ENCODE results near the gene HES5. TPM values are rescaled to one million over a fixed set of nuclear protein-coding genes. Genes with fewer than 3 reads are reported as not detected.

Gene HES5
- total and polyA plus RNA-seq, 2 experiments from 2014 or later: 0.16 to 0.21 TPM

DNA sequence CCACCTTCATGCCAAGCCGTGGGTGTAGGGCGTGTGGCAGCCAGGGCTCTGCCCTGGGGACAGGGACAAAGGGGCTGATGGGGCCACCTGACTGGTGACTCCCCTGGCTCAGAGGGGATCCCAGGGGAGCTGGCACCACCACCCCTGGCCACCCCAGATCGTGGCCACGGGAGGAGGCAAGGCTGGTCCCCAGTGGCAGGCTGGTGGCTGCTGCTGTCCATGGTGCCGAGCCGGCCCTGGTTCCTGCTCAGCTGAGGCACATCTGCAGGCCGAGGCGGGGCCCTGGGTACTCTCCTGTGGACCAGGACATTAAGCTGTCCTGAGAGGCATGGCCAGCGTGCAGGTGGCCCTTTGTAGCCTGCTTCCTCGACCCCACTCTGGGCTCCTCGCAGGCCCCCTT is 47.5 kb downstream of the HES5 start:
- no peaks in the 10 kb centered on the region for H3K27me3 ChIP-seq (ENCODE audit: insufficient read depth)
- Mint-ChIP-seq H3K27me3 (ENCODE audit: insufficient read depth, low read depth, poor library complexity) (peaks cover 2% of the 10 kb centered on the region), H3K4me3 (no peak overlapping the region), H3K36me3 (ENCODE audit: low read depth) (no peaks in the 10 kb centered on the region), H3K4me1 (no peaks in the 10 kb centered on the region), H3K27ac (no peak overlapping the region), H3K9me3 (no peaks in the 10 kb centered on the region)
- no peaks in the 10 kb centered on the region for H3K4me1 ChIP-seq (ENCODE audit: insufficient read depth)
- H3K9me2 ChIP-seq (ENCODE audit: insufficient read depth): no peaks in the 10 kb centered on the region
- DNase-seq (ENCODE audit: low spot score): no peak
- H4K20me1 ChIP-seq (replicated peaks; ENCODE audit: insufficient read depth): no peaks in the 10 kb centered on the region
- H2AFZ ChIP-seq: no peak overlapping the region
- no peaks in the 10 kb centered on the region for H3K79me2 ChIP-seq (replicated peaks; ENCODE audit: insufficient read depth)
- H3K36me3 ChIP-seq (ENCODE audit: insufficient read depth): no peaks in the 10 kb centered on the region
- ATAC-seq: peak; percentile 33
- no peak overlapping the region for H3K27ac ChIP-seq (ENCODE audit: low read depth)
- no peaks in the 10 kb centered on the region for H3F3A ChIP-seq (replicated peaks; ENCODE audit: low read depth)
- no peak overlapping the region for H3K4me3 ChIP-seq
- TF ChIP-seq, protein P1, sequence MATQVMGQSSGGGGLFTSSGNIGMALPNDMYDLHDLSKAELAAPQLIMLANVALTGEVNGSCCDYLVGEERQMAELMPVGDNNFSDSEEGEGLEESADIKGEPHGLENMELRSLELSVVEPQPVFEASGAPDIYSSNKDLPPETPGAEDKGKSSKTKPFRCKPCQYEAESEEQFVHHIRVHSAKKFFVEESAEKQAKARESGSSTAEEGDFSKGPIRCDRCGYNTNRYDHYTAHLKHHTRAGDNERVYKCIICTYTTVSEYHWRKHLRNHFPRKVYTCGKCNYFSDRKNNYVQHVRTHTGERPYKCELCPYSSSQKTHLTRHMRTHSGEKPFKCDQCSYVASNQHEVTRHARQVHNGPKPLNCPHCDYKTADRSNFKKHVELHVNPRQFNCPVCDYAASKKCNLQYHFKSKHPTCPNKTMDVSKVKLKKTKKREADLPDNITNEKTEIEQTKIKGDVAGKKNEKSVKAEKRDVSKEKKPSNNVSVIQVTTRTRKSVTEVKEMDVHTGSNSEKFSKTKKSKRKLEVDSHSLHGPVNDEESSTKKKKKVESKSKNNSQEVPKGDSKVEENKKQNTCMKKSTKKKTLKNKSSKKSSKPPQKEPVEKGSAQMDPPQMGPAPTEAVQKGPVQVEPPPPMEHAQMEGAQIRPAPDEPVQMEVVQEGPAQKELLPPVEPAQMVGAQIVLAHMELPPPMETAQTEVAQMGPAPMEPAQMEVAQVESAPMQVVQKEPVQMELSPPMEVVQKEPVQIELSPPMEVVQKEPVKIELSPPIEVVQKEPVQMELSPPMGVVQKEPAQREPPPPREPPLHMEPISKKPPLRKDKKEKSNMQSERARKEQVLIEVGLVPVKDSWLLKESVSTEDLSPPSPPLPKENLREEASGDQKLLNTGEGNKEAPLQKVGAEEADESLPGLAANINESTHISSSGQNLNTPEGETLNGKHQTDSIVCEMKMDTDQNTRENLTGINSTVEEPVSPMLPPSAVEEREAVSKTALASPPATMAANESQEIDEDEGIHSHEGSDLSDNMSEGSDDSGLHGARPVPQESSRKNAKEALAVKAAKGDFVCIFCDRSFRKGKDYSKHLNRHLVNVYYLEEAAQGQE (IDR thresholded peaks at IDR 0.05; ENCODE audit: unreplicated experiment): peak; percentile 73
- no peak for TF ChIP-seq ZNF114 (CRISPR knock-in tag; IDR thresholded peaks at IDR 0.05)
- H3K4me2 ChIP-seq: no peak overlapping the region

DNA sequence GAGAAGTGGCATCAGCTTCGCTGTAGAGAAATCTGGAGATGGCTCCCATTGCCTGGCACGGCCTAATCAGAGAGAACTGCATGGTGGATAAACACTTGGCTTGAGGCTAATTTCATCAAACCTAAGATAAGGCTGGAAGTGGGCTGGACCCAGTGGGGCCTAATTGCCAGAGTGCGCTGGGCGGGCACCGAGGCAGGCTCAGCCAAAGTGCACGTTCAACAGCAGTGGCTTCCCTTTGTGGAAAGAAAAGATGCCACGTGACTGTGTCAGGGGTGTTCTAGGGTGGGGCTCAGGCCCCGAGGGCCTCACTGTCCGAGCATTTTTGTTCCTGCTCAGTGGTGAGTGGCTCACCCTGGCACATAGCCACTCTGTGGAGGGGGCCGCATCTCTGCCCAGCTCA is 48.2 kb downstream of the HES5 start:
- H3K9me2 ChIP-seq (ENCODE audit: insufficient read depth): no peaks in the 10 kb centered on the region
- H3K4me1 Mint-ChIP-seq: no peaks in the 10 kb centered on the region
- no peaks in the 10 kb centered on the region for H3K36me3 ChIP-seq (ENCODE audit: insufficient read depth)
- no peaks in the 10 kb centered on the region for H3K9me3 Mint-ChIP-seq
- TF ChIP-seq ZNF114 (CRISPR knock-in tag; IDR thresholded peaks at IDR 0.05): no peak
- TF ChIP-seq, protein P2, sequence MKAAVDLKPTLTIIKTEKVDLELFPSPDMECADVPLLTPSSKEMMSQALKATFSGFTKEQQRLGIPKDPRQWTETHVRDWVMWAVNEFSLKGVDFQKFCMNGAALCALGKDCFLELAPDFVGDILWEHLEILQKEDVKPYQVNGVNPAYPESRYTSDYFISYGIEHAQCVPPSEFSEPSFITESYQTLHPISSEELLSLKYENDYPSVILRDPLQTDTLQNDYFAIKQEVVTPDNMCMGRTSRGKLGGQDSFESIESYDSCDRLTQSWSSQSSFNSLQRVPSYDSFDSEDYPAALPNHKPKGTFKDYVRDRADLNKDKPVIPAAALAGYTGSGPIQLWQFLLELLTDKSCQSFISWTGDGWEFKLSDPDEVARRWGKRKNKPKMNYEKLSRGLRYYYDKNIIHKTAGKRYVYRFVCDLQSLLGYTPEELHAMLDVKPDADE (IDR thresholded peaks at IDR 0.05): no peak
- TF ChIP-seq, protein P3, sequence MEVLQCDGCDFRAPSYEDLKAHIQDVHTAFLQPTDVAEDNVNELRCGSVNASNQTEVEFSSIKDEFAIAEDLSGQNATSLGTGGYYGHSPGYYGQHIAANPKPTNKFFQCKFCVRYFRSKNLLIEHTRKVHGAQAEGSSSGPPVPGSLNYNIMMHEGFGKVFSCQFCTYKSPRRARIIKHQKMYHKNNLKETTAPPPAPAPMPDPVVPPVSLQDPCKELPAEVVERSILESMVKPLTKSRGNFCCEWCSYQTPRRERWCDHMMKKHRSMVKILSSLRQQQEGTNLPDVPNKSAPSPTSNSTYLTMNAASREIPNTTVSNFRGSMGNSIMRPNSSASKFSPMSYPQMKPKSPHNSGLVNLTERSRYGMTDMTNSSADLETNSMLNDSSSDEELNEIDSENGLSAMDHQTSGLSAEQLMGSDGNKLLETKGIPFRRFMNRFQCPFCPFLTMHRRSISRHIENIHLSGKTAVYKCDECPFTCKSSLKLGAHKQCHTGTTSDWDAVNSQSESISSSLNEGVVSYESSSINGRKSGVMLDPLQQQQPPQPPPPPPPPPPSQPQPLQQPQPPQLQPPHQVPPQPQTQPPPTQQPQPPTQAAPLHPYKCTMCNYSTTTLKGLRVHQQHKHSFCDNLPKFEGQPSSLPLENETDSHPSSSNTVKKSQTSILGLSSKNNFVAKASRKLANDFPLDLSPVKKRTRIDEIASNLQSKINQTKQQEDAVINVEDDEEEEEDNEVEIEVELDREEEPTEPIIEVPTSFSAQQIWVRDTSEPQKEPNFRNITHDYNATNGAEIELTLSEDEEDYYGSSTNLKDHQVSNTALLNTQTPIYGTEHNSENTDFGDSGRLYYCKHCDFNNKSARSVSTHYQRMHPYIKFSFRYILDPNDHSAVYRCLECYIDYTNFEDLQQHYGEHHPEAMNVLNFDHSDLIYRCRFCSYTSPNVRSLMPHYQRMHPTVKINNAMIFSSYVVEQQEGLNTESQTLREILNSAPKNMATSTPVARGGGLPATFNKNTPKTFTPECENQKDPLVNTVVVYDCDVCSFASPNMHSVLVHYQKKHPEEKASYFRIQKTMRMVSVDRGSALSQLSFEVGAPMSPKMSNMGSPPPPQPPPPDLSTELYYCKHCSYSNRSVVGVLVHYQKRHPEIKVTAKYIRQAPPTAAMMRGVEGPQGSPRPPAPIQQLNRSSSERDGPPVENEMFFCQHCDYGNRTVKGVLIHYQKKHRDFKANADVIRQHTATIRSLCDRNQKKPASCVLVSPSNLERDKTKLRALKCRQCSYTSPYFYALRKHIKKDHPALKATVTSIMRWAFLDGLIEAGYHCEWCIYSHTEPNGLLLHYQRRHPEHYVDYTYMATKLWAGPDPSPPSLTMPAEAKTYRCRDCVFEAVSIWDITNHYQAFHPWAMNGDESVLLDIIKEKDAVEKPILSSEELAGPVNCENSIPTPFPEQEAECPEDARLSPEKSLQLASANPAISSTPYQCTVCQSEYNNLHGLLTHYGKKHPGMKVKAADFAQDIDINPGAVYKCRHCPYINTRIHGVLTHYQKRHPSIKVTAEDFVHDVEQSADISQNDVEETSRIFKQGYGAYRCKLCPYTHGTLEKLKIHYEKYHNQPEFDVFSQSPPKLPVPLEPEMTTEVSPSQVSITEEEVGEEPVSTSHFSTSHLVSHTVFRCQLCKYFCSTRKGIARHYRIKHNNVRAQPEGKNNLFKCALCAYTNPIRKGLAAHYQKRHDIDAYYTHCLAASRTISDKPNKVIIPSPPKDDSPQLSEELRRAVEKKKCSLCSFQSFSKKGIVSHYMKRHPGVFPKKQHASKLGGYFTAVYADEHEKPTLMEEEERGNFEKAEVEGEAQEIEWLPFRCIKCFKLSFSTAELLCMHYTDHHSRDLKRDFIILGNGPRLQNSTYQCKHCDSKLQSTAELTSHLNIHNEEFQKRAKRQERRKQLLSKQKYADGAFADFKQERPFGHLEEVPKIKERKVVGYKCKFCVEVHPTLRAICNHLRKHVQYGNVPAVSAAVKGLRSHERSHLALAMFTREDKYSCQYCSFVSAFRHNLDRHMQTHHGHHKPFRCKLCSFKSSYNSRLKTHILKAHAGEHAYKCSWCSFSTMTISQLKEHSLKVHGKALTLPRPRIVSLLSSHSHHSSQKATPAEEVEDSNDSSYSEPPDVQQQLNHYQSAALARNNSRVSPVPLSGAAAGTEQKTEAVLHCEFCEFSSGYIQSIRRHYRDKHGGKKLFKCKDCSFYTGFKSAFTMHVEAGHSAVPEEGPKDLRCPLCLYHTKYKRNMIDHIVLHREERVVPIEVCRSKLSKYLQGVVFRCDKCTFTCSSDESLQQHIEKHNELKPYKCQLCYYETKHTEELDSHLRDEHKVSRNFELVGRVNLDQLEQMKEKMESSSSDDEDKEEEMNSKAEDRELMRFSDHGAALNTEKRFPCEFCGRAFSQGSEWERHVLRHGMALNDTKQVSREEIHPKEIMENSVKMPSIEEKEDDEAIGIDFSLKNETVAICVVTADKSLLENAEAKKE (CRISPR knock-in tag; IDR thresholded peaks at IDR 0.05): no peak
- ATAC-seq (no peak), DNase-seq (ENCODE audit: low spot score) (no peak)
- H3K79me2 ChIP-seq (replicated peaks; ENCODE audit: insufficient read depth): no peaks in the 10 kb centered on the region
- no peak overlapping the region for H3K27ac ChIP-seq (ENCODE audit: low read depth)
- H3K4me1 ChIP-seq (ENCODE audit: insufficient read depth): no peaks in the 10 kb centered on the region
- no peaks in the 10 kb centered on the region for H4K20me1 ChIP-seq (replicated peaks; ENCODE audit: insufficient read depth)
- H2AFZ ChIP-seq: no peak overlapping the region
- no peaks in the 10 kb centered on the region for H3K36me3 Mint-ChIP-seq (ENCODE audit: low read depth)
- peaks cover 2% of the 10 kb centered on the region for H3K27me3 Mint-ChIP-seq (ENCODE audit: insufficient read depth, low read depth, poor library complexity)
- no peaks in the 10 kb centered on the region for H3F3A ChIP-seq (replicated peaks; ENCODE audit: low read depth)
- no peak overlapping the region for H3K4me3 ChIP-seq
- H3K27me3 ChIP-seq (ENCODE audit: insufficient read depth): no peaks in the 10 kb centered on the region
- H3K4me3 Mint-ChIP-seq: no peak overlapping the region
- H3K27ac Mint-ChIP-seq: no peak overlapping the region
- no peak overlapping the region for H3K4me2 ChIP-seq
